ENCODE data around the gene PCDHGB3. TPM values are rescaled to one million over a fixed set of nuclear protein-coding genes. Genes with fewer than 3 reads are reported as not detected.
"Not testable (repeated sequence)": the region's sequence is repeated elsewhere in the genome, so short reads cannot be mapped to it uniquely, and the experiment has no call there.

The PCDHGB3 gene
- polyA plus RNA-seq, 2 of the 4 experiments (the other 2 are of a cell fraction) = 0.28 to 1.2 TPM

GRCh38 chr5:141345327-141345726 lies 24.7 kb upstream of the PCDHGB3 start:
- 87% methylated on average over 20 of the region's 20 CpGs for WGBS (ENCODE audit: missing lambda C conversion rate)
- no peak overlapping the region for H3K4me3 ChIP-seq
- ATAC-seq = no peak

GRCh38 chr5:141346017-141346416 lies 24.0 kb upstream of the PCDHGB3 start:
- POLR2A ChIA-PET; H3K27ac ChIP-seq; ATAC-seq; FAIRE-seq; H3K4me1 ChIP-seq; DNase-seq (ENCODE audit: low read depth in 1 of 2, low spot score in 1 of 2); H3K4me2 ChIP-seq; H3K4me3 ChIP-seq: not testable (repeated sequence)
- peaks cover 20% of the 10 kb centered on the region for H3K9me3 ChIP-seq
- CTCF ChIA-PET = interaction anchor here (1.0 to 2.0 kb wide), 5 partner anchors 15 to 179 kb away, joined by 3 to 11 read pairs (median 4); partner anchors contain the start of genes PCDHGA1 and PCDHGA5
- WGBS (ENCODE audit: missing lambda C conversion rate) = 85% methylated on average over 25 of the region's 35 CpGs

More at GRCh38 chr5:141345327-141345726, 24.7 kb upstream of the PCDHGB3 start:
- no peak for TF ChIP-seq ZC3H11A (IDR thresholded peaks at IDR 0.05)
- Histone ChIP-seq H3K9me3 (peaks cover 16% of the 10 kb centered on the region), H3K4me1 (no peaks in the 10 kb centered on the region), H3K4me2 (no peak overlapping the region), H3K27ac (no peak overlapping the region)
- no peak for DNase-seq (ENCODE audit: low read depth in 1 of 2, low spot score in 1 of 2)
- no peak for FAIRE-seq
- ChIA-PET CTCF (interaction anchor here (1.1 to 2.2 kb wide), 4 partner anchors 14 to 222 kb away, joined by 3 to 8 read pairs (median 4); no protein-coding TSS in a partner anchor), POLR2A (no interaction called here)

- POLR2A ChIA-PET = interaction anchor here (1.0 to 1.9 kb wide), 5 partner anchors 11 to 214 kb away, joined by 3 to 7 read pairs (median 4); partner anchors contain the start of genes PCDHGA1, PCDHGA2 and TAF7
- H3K4me3 ChIP-seq = peak within 1 kb of the TSS; percentile 45
- ATAC-seq (peak; percentile 99), FAIRE-seq (no peak), DNase-seq (ENCODE audit: low read depth in 1 of 2, low spot score in 1 of 2) (peak; percentile 80 to 87)
- TF ChIP-seq ZC3H11A (IDR thresholded peaks at IDR 0.05) (no peak), CHD2 (IDR thresholded peaks at IDR 0.05; ENCODE audit: low read length, partially characterized antibody) (peak; percentile 14), RAD21 (conservative IDR thresholded peaks at IDR 0.05 in 1 of 2, IDR thresholded peaks at IDR 0.05 in 1 of 2) (peak; percentile 71 to 73), SMC3 (IDR thresholded peaks at IDR 0.05) (peak; percentile 60), EHF (CRISPR knock-in tag; IDR thresholded peaks at IDR 0.05) (no peak), ZFP36 (IDR thresholded peaks at IDR 0.05; ENCODE audit: borderline replicate concordance, partially characterized antibody) (no peak), FOXS1 (CRISPR knock-in tag; IDR thresholded peaks at IDR 0.05) (no peak), GATA3 (IDR thresholded peaks at IDR 0.05; ENCODE audit: borderline replicate concordance) (no peak), CTCF (IDR thresholded peaks at IDR 0.05) (peak; percentile 75), POLR2A (IDR thresholded peaks at IDR 0.05; ENCODE audit: low read length) (peak; percentile 28)
- peak within 1 kb of the TSS; percentile 24 to 73; a peak in 5 of 6 replicates for H3K27ac ChIP-seq
- CTCF ChIA-PET = interaction anchor here (0.7 to 4.4 kb wide), 31 partner anchors 10 to 269 kb away, joined by 3 to 25 read pairs (median 6); partner anchors contain the start of genes DIAPH1, PCDHB11, PCDHB6 and PCDHGA1
- H3K4me1 ChIP-seq = no peaks in the 10 kb centered on the region
- WGBS (ENCODE audit: missing lambda C conversion rate) = 9% methylated on average over 29 of the region's 29 CpGs
- H3K9me3 ChIP-seq = peaks cover 28% of the 10 kb centered on the region
- peak within 1 kb of the TSS; percentile 69 for H3K4me2 ChIP-seq
Observed at GRCh38 chr5:141349917-141350619, 20.0 kb upstream of the PCDHGB3 start, which contains the start of gene PCDHGB1. Gene PCDHGB1 (plus strand): TSS chr5:141350099. CDS start chr5:141350261, 162 bp downstream.

- FAIRE-seq (no peak), ATAC-seq (no peak), DNase-seq (ENCODE audit: low read depth in 1 of 2, low spot score in 1 of 2) (no peak)
- CTCF ChIA-PET = interaction anchor here (0.6 to 4.4 kb wide), 8 partner anchors 13 to 215 kb away, joined by 3 to 21 read pairs (median 8); partner anchors contain the start of genes PCDHGA2, PCDHGA5, PCDHGA7 and PCDHGB3
- Histone ChIP-seq H3K4me3 (no peak overlapping the region), H3K4me1 (no peaks in the 10 kb centered on the region), H3K27ac (no peak overlapping the region), H3K9me3 (peaks cover 31% of the 10 kb centered on the region), H3K4me2 (no peak overlapping the region)
- no peak for TF ChIP-seq E2F6 (IDR thresholded peaks at IDR 0.05; ENCODE audit: borderline replicate concordance, low read depth)
- no peak for TF ChIP-seq HES2 (IDR thresholded peaks at IDR 0.05)
- no peak for TF ChIP-seq PBX3 (IDR thresholded peaks at IDR 0.05)
- no peak for TF ChIP-seq MAX (IDR thresholded peaks at IDR 0.05)
- no peak for TF ChIP-seq RCOR1 (IDR thresholded peaks at IDR 0.05; ENCODE audit: low read depth, low read length)
- no peak for TF ChIP-seq HMGXB4 (CRISPR knock-in tag; IDR thresholded peaks at IDR 0.05; ENCODE audit: borderline replicate concordance)
- no peak for TF ChIP-seq HOXB13 (CRISPR knock-in tag; IDR thresholded peaks at IDR 0.05; ENCODE audit: low read depth)
- no peak for TF ChIP-seq ZC3H11A (IDR thresholded peaks at IDR 0.05)
- no peak for TF ChIP-seq RFX5 (IDR thresholded peaks at IDR 0.05)
- POLR2A ChIA-PET = no interaction called here
- 93% methylated on average over 23 of the region's 36 CpGs for WGBS (ENCODE audit: missing lambda C conversion rate)
Observed at GRCh38 chr5:141351591-141351990, 18.5 kb upstream of the PCDHGB3 start.
